Hepatocyte (in vitro differentiated cells): ENCODE measurements around the gene PRSS3.

ENCODE experiments used
- CTCF ChIP-seq: fragments of 200-600 bp; sonication (generic); IDR thresholded peaks from 2 replicates; pipeline ENCODE4 v1.5.1; 2016; ENCODE audit warnings: antibody characterized with exemption, mild to moderate bottlenecking; ENCODE audit not compliant: poor library complexity
- EZH2 ChIP-seq: fragments of 200-600 bp; sonication (generic); IDR thresholded peaks from 2 replicates; pipeline ENCODE4 v1.6.1; 2016; ENCODE audit warnings: antibody characterized with exemption, mild to moderate bottlenecking, borderline replicate concordance
- EZH2phosphoT487 ChIP-seq: fragments of 200-600 bp; sonication (generic); IDR thresholded peaks from one replicate; pipeline ENCODE4 v1.6.1; 2018; ENCODE audit warnings: antibody characterized with exemption, mild to moderate bottlenecking, low read depth, moderate library complexity; ENCODE audit not compliant: unreplicated experiment, severe bottlenecking

GRCh38 chr9:33818847-33819500 is 23.6 kb downstream of the PRSS3 start:
- TF ChIP-seq EZH2 (no peak), CTCF (no peak), EZH2phosphoT487 (no peak)
